GM23338 (cell line): ENCODE results near the gene RFXAP. TPM values are rescaled to one million over a fixed set of nuclear protein-coding genes. Genes with fewer than 3 reads are reported as not detected.

Source experiments
- ATAC-seq: fragments of 200-7000 bp; cut with Tn5 transposase; 3 replicates; pipeline ENCODE4 v1.9.1; 2020
- DNase-seq: peaks from one replicate; pipeline ENCODE4 v3.0.0-alpha.2; 2015; ENCODE audit warnings: low spot score
- H2AFZ ChIP-seq: fragments of 200-600 bp; sonication (generic); 2 replicates; pipeline ENCODE4 v1.8.0; 2016; ENCODE audit warnings: antibody characterized with exemption, mild to moderate bottlenecking, moderate library complexity
- H3F3A ChIP-seq: fragments of 200-600 bp; sonication (generic); replicated peaks from 2 replicates; pipeline ENCODE4 v1.8.0; 2017; ENCODE audit warnings: antibody characterized with exemption, mixed run types, low read depth
- H3K27ac ChIP-seq: fragments of 200-600 bp; sonication (generic); 2 replicates; pipeline ENCODE4 v1.6.1; 2016; ENCODE audit warnings: low read depth
- H3K27me3 ChIP-seq: fragments of 200-600 bp; sonication (generic); 2 replicates; pipeline ENCODE4 v1.8.0; 2016; ENCODE audit warnings: mild to moderate bottlenecking, mixed run types, moderate library complexity; ENCODE audit not compliant: insufficient read depth
- H3K36me3 ChIP-seq: fragments of 200-600 bp; sonication (generic); 2 replicates; pipeline ENCODE4 v1.8.0; 2016; ENCODE audit warnings: mild to moderate bottlenecking; ENCODE audit not compliant: insufficient read depth
- H3K4me1 ChIP-seq: fragments of 200-600 bp; sonication (generic); 2 replicates; pipeline ENCODE4 v1.8.0; 2016; ENCODE audit warnings: mild to moderate bottlenecking, moderate library complexity; ENCODE audit not compliant: insufficient read depth
- H3K4me2 ChIP-seq: fragments of 200-600 bp; sonication (generic); 2 replicates; pipeline ENCODE4 v1.7.1; 2017; ENCODE audit warnings: mixed run types
- H3K4me3 ChIP-seq: fragments of 200-600 bp; sonication (generic); 2 replicates; pipeline ENCODE4 v1.6.1; 2016; ENCODE audit warnings: mixed run types
- H3K79me2 ChIP-seq: fragments of 200-600 bp; sonication (generic); replicated peaks from 2 replicates; pipeline ENCODE4 v1.8.0; 2017; ENCODE audit warnings: mild to moderate bottlenecking; ENCODE audit not compliant: insufficient read depth
- H3K9me2 ChIP-seq: fragments of 200-600 bp; sonication (generic); 2 replicates; pipeline ENCODE4 v1.8.0; 2017; ENCODE audit not compliant: insufficient read depth
- H4K20me1 ChIP-seq: fragments of 200-600 bp; sonication (generic); replicated peaks from 2 replicates; pipeline ENCODE4 v1.8.0; 2017; ENCODE audit warnings: mild to moderate bottlenecking; ENCODE audit not compliant: insufficient read depth
- H3K27ac Mint-ChIP-seq: 2 replicates; pipeline ENCODE4 v1.8.0; 2020; ENCODE audit warnings: inconsistent platforms, mild to moderate bottlenecking, moderate library complexity, mixed read lengths
- H3K27me3 Mint-ChIP-seq: 3 replicates; pipeline ENCODE4 v1.8.0; 2022; ENCODE audit warnings: low read depth, mild to moderate bottlenecking, moderate library complexity, mixed read lengths, inconsistent platforms; ENCODE audit not compliant: insufficient read depth, poor library complexity
- H3K36me3 Mint-ChIP-seq: 3 replicates; pipeline ENCODE4 v1.8.0; 2021; ENCODE audit warnings: low read depth, mild to moderate bottlenecking, inconsistent platforms, moderate library complexity, mixed read lengths
- H3K4me1 Mint-ChIP-seq: 3 replicates; pipeline ENCODE4 v1.8.0; 2020; ENCODE audit warnings: mild to moderate bottlenecking, inconsistent platforms, mixed read lengths
- H3K4me3 Mint-ChIP-seq: 3 replicates; pipeline ENCODE4 v1.8.0; 2021; ENCODE audit warnings: moderate library complexity, mild to moderate bottlenecking, inconsistent platforms, mixed read lengths
- H3K9me3 Mint-ChIP-seq: 3 replicates; pipeline ENCODE4 v1.8.0; 2020; ENCODE audit warnings: moderate library complexity, mild to moderate bottlenecking, inconsistent platforms, mixed read lengths
- NANOG ChIP-seq: IDR thresholded peaks from 2 replicates; pipeline ENCODE4 v1.6.1; 2016; ENCODE audit warnings: antibody characterized with exemption, borderline replicate concordance
- POLR2AphosphoS5 ChIP-seq: IDR thresholded peaks from 2 replicates; pipeline ENCODE4 v1.6.1; 2016; ENCODE audit warnings: antibody characterized with exemption, low read depth
- ZNF114 ChIP-seq: fragments of 250-450 bp; sonication (Bioruptor Pico); IDR thresholded peaks from 2 replicates; pipeline ENCODE4 v1.5.0; 2020; ENCODE audit warnings: mild to moderate bottlenecking, moderate library complexity
- polyA plus RNA-seq: library from polyadenylated mRNA; unstranded; fragments of >200 nt; fragmentation: Nextera tagmentation; extraction: Ambion mirVana; gene quantifications from 2 replicates; pipeline ENCODE4 v1.2.1, GENCODE V29; 2016
- total RNA-seq: library from RNA; depleted of rRNA; stranded (reverse); fragments of >200 nt; shearing (Covaris generic); gene quantifications from 2 replicates; pipeline ENCODE4 v1.2.3, GENCODE V29; 2014
- TF ChIP-seq, protein P1 (sequence below): IDR thresholded peaks from one replicate; pipeline ENCODE4 v1.6.1; 2018; ENCODE audit warnings: antibody characterized with exemption; ENCODE audit not compliant: unreplicated experiment
- TF ChIP-seq, protein P2 (sequence below): fragments of 250-450 bp; sonication (Bioruptor Pico); IDR thresholded peaks from 2 replicates; pipeline ENCODE4 v1.5.0; 2020; ENCODE audit warnings: mild to moderate bottlenecking, moderate library complexity

RFXAP gene
- total and polyA plus RNA-seq, 2 experiments from 2014 or later: 6.3 to 8.5 TPM

DNA sequence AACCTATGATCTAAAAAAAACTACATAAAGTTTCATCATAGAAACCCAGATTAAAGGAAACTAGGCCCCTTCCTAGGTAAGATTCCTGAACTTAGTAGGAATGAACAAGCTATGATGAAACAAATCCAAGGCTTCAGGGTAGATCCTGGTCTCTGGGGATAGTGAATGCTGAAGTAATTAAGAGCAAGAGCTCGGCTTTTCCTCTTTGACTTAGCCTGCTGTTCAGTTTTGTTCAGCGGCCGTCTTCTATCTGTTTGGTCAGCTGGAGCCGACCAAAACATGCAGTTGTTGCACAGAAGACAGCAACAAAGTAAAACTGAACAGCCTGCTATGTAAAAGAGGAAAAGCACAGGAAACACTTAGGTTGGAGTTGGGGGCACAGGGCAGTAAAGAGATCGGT lies 44.1 kb upstream of the RFXAP start:
- H3K27me3 ChIP-seq: no peaks in the 10 kb centered on the region
- Mint-ChIP-seq H3K4me3 (no peak overlapping the region), H3K27me3 (peaks cover 9% of the 10 kb centered on the region), H3K27ac (no peak overlapping the region), H3K4me1 (peaks cover 27% of the 10 kb centered on the region), H3K36me3 (no peaks in the 10 kb centered on the region), H3K9me3 (no peaks in the 10 kb centered on the region; the same call in 2 of the 3 replicates)
- peaks cover 9% of the 10 kb centered on the region; the same call in 1 of the 2 replicates for H3K4me1 ChIP-seq
- no peaks in the 10 kb centered on the region for H3K36me3 ChIP-seq
- TF ChIP-seq ZNF114 (CRISPR knock-in tag) (no peak), POLR2AphosphoS5 (no peak)
- TF ChIP-seq, protein P1, sequence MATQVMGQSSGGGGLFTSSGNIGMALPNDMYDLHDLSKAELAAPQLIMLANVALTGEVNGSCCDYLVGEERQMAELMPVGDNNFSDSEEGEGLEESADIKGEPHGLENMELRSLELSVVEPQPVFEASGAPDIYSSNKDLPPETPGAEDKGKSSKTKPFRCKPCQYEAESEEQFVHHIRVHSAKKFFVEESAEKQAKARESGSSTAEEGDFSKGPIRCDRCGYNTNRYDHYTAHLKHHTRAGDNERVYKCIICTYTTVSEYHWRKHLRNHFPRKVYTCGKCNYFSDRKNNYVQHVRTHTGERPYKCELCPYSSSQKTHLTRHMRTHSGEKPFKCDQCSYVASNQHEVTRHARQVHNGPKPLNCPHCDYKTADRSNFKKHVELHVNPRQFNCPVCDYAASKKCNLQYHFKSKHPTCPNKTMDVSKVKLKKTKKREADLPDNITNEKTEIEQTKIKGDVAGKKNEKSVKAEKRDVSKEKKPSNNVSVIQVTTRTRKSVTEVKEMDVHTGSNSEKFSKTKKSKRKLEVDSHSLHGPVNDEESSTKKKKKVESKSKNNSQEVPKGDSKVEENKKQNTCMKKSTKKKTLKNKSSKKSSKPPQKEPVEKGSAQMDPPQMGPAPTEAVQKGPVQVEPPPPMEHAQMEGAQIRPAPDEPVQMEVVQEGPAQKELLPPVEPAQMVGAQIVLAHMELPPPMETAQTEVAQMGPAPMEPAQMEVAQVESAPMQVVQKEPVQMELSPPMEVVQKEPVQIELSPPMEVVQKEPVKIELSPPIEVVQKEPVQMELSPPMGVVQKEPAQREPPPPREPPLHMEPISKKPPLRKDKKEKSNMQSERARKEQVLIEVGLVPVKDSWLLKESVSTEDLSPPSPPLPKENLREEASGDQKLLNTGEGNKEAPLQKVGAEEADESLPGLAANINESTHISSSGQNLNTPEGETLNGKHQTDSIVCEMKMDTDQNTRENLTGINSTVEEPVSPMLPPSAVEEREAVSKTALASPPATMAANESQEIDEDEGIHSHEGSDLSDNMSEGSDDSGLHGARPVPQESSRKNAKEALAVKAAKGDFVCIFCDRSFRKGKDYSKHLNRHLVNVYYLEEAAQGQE: no peak
- H4K20me1 ChIP-seq: no peaks in the 10 kb centered on the region
- H2AFZ ChIP-seq: no peak overlapping the region
- no peak overlapping the region for H3K27ac ChIP-seq
- H3K4me2 ChIP-seq: no peak overlapping the region
- H3K79me2 ChIP-seq: no peaks in the 10 kb centered on the region
- ATAC-seq (no peak), DNase-seq (no peak)
- H3F3A ChIP-seq: no peaks in the 10 kb centered on the region
- H3K4me3 ChIP-seq: no peak overlapping the region
- peaks cover 12% of the 10 kb centered on the region; the same call in 1 of the 2 replicates for H3K9me2 ChIP-seq

DNA sequence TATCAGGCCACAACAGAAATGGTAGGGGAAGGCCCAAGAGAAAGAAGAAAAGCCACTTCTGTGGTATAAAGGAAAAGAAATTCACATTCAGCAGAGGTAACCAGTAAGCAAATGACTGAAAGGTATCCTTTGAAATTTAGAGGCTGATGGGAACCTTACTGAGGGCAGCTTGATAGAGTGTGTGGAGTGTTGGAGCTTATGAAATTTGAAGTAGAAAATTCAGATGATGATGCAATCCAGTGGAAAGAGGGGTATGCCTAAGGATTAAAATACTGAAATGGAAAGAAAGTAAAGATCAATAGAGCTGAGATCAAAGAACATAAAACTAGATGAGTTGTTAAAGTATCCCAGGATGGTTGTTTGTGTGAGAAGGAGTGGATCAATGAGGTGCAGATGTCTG lies 42.8 kb upstream of the RFXAP start:
- DNase-seq (no peak), ATAC-seq (no peak)
- no peak overlapping the region for H3K4me3 ChIP-seq
- no peaks in the 10 kb centered on the region for H3F3A ChIP-seq
- H4K20me1 ChIP-seq: no peaks in the 10 kb centered on the region
- peaks cover 9% of the 10 kb centered on the region; the same call in 1 of the 2 replicates for H3K4me1 ChIP-seq
- H3K27me3 ChIP-seq: no peaks in the 10 kb centered on the region
- H3K79me2 ChIP-seq: no peaks in the 10 kb centered on the region
- Mint-ChIP-seq H3K27me3 (peaks cover 9% of the 10 kb centered on the region), H3K36me3 (no peaks in the 10 kb centered on the region), H3K27ac (no peak overlapping the region), H3K9me3 (no peaks in the 10 kb centered on the region; the same call in 2 of the 3 replicates), H3K4me3 (no peak overlapping the region), H3K4me1 (peaks cover 27% of the 10 kb centered on the region)
- no peak overlapping the region for H2AFZ ChIP-seq
- 0 out of 2 replicates have a peak, but pooled peaks cover 9% of the 10 kb centered on the region for H3K9me2 ChIP-seq
- no peak overlapping the region for H3K27ac ChIP-seq
- H3K36me3 ChIP-seq: no peaks in the 10 kb centered on the region
- no peak overlapping the region for H3K4me2 ChIP-seq
- no peak for TF ChIP-seq NANOG

DNA sequence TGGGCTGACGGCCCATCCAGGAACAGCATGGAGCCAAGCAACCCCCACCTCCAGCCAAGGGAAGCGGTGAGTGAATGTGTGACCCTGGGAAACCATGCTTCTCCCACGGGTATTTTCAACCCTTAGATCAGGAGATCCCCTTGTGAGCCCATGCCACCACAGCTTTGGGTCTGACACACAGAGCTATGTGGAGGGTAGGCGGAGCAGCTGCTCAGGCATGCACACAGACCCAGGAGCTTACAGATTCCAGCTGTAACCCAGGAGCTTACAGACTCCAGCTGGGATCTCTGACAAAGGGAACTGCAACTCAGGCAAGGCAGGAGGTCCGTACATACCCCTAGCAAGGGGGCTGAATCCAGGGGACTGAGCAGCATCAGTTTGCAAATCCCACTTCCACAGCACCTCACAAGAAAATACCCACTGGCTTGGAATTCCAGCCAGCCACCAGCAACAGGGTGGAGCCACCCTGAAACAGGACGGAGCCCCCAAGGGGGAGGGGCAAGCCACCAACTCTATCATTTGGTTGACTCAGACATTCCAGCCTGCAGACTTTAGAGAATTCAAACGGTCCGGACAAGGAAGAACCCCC lies 40.8 kb upstream of the RFXAP start:
- Histone ChIP-seq H3K9me2 (peaks cover 11% of the 10 kb centered on the region; the same call in 1 of the 2 replicates), H3K4me1 (peaks cover 7% of the 10 kb centered on the region; the same call in 1 of the 2 replicates), H3K27ac (no peak overlapping the region), H4K20me1 (no peaks in the 10 kb centered on the region), H3K36me3 (no peaks in the 10 kb centered on the region), H2AFZ (peak overlapping the region; percentile 88), H3K4me3 (no peak overlapping the region), H3F3A (no peaks in the 10 kb centered on the region), H3K4me2 (peak overlapping the region; percentile 39; the same call in 1 of the 2 replicates), H3K79me2 (no peaks in the 10 kb centered on the region), H3K27me3 (no peaks in the 10 kb centered on the region)
- peak; percentile 65 for DNase-seq
- Mint-ChIP-seq H3K36me3 (no peaks in the 10 kb centered on the region), H3K27ac (no peak overlapping the region; the same call in 1 of the 2 replicates), H3K27me3 (peaks cover 9% of the 10 kb centered on the region), H3K9me3 (no peaks in the 10 kb centered on the region; the same call in 2 of the 3 replicates), H3K4me1 (peaks cover 23% of the 10 kb centered on the region), H3K4me3 (no peak overlapping the region)
- peak; percentile 98 for ATAC-seq
- TF ChIP-seq, protein P2, sequence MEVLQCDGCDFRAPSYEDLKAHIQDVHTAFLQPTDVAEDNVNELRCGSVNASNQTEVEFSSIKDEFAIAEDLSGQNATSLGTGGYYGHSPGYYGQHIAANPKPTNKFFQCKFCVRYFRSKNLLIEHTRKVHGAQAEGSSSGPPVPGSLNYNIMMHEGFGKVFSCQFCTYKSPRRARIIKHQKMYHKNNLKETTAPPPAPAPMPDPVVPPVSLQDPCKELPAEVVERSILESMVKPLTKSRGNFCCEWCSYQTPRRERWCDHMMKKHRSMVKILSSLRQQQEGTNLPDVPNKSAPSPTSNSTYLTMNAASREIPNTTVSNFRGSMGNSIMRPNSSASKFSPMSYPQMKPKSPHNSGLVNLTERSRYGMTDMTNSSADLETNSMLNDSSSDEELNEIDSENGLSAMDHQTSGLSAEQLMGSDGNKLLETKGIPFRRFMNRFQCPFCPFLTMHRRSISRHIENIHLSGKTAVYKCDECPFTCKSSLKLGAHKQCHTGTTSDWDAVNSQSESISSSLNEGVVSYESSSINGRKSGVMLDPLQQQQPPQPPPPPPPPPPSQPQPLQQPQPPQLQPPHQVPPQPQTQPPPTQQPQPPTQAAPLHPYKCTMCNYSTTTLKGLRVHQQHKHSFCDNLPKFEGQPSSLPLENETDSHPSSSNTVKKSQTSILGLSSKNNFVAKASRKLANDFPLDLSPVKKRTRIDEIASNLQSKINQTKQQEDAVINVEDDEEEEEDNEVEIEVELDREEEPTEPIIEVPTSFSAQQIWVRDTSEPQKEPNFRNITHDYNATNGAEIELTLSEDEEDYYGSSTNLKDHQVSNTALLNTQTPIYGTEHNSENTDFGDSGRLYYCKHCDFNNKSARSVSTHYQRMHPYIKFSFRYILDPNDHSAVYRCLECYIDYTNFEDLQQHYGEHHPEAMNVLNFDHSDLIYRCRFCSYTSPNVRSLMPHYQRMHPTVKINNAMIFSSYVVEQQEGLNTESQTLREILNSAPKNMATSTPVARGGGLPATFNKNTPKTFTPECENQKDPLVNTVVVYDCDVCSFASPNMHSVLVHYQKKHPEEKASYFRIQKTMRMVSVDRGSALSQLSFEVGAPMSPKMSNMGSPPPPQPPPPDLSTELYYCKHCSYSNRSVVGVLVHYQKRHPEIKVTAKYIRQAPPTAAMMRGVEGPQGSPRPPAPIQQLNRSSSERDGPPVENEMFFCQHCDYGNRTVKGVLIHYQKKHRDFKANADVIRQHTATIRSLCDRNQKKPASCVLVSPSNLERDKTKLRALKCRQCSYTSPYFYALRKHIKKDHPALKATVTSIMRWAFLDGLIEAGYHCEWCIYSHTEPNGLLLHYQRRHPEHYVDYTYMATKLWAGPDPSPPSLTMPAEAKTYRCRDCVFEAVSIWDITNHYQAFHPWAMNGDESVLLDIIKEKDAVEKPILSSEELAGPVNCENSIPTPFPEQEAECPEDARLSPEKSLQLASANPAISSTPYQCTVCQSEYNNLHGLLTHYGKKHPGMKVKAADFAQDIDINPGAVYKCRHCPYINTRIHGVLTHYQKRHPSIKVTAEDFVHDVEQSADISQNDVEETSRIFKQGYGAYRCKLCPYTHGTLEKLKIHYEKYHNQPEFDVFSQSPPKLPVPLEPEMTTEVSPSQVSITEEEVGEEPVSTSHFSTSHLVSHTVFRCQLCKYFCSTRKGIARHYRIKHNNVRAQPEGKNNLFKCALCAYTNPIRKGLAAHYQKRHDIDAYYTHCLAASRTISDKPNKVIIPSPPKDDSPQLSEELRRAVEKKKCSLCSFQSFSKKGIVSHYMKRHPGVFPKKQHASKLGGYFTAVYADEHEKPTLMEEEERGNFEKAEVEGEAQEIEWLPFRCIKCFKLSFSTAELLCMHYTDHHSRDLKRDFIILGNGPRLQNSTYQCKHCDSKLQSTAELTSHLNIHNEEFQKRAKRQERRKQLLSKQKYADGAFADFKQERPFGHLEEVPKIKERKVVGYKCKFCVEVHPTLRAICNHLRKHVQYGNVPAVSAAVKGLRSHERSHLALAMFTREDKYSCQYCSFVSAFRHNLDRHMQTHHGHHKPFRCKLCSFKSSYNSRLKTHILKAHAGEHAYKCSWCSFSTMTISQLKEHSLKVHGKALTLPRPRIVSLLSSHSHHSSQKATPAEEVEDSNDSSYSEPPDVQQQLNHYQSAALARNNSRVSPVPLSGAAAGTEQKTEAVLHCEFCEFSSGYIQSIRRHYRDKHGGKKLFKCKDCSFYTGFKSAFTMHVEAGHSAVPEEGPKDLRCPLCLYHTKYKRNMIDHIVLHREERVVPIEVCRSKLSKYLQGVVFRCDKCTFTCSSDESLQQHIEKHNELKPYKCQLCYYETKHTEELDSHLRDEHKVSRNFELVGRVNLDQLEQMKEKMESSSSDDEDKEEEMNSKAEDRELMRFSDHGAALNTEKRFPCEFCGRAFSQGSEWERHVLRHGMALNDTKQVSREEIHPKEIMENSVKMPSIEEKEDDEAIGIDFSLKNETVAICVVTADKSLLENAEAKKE (CRISPR knock-in tag): 0 out of 2 replicates have a peak, but pooled peaks have one; percentile 69
